Neural cell (in vitro differentiated cells): ENCODE results near the gene GAS7. TPM values are rescaled to one million over a fixed set of nuclear protein-coding genes. Genes with fewer than 3 reads are reported as not detected.

Source experiments
- H2AFZ ChIP-seq: fragments of 200-600, 300-800 bp; sonication (generic), shearing (Covaris generic); 2 replicates; pipeline ENCODE4 v1.6.0; 2014; ENCODE audit warnings: low read depth, mild to moderate bottlenecking, antibody characterized with exemption, low read length, moderate library complexity
- H3F3A ChIP-seq: fragments of 200-600 bp; shearing (Covaris generic); 2 replicates; pipeline ENCODE4 v1.6.1; 2016; ENCODE audit warnings: mild to moderate bottlenecking, moderate library complexity, mixed read lengths, antibody characterized with exemption, low read length; ENCODE audit not compliant: insufficient read depth, poor library complexity, severe bottlenecking
- H3K27ac ChIP-seq: fragments of 200-600, 300-800 bp; sonication (generic), shearing (Covaris generic); 2 replicates; pipeline ENCODE4 v1.5.1; 2014; ENCODE audit warnings: mild to moderate bottlenecking, low read length, moderate library complexity
- H3K27me3 ChIP-seq: fragments of 300-800, 200-600 bp; sonication (generic), shearing (Covaris generic); 2 replicates; pipeline ENCODE4 v1.6.0; 2014; ENCODE audit warnings: mild to moderate bottlenecking, low read depth, low read length, moderate library complexity; ENCODE audit not compliant: insufficient read depth
- H3K36me3 ChIP-seq: fragments of 300-800, 200-600 bp; sonication (generic), shearing (Covaris generic); 2 replicates; pipeline ENCODE4 v1.5.1; 2014; ENCODE audit warnings: mild to moderate bottlenecking, antibody characterized with exemption, low read length, moderate library complexity; ENCODE audit not compliant: insufficient read depth
- H3K4me2 ChIP-seq: fragments of 300-800, 200-600 bp; sonication (generic), shearing (Covaris generic); 2 replicates; pipeline ENCODE4 v1.6.0; 2014; ENCODE audit warnings: mild to moderate bottlenecking, low read length
- H3K4me3 ChIP-seq: fragments of 300-800, 200-600 bp; sonication (generic), shearing (Covaris generic); 2 replicates; pipeline ENCODE4 v1.5.1; 2014; ENCODE audit warnings: mild to moderate bottlenecking, low read length, moderate library complexity
- H3K79me2 ChIP-seq: fragments of 200-600 bp; shearing (Covaris generic); replicated peaks from 2 replicates; pipeline ENCODE4 v1.6.0; 2014; ENCODE audit warnings: mild to moderate bottlenecking, low read length, moderate library complexity; ENCODE audit not compliant: insufficient read depth
- H3K9ac ChIP-seq: fragments of 300-800, 200-600 bp; sonication (generic), shearing (Covaris generic); 2 replicates; pipeline ENCODE4 v1.6.1; 2016; ENCODE audit warnings: mild to moderate bottlenecking, low read length, mixed read lengths
- H3K9me2 ChIP-seq: fragments of 200-600 bp; shearing (Covaris generic); 2 replicates; pipeline ENCODE4 v1.6.1; 2016; ENCODE audit warnings: mild to moderate bottlenecking, low read length, mixed read lengths; ENCODE audit not compliant: insufficient read depth
- H3K9me3 ChIP-seq: fragments of 200-600, 300-800 bp; sonication (generic), shearing (Covaris generic); 2 replicates; pipeline ENCODE4 v1.6.1; 2016; ENCODE audit warnings: mild to moderate bottlenecking, mixed run types, low read length, moderate library complexity, mixed read lengths
- H4K20me1 ChIP-seq: fragments of 200-600 bp; shearing (Covaris generic); 2 replicates; pipeline ENCODE4 v1.6.1; 2016; ENCODE audit warnings: mild to moderate bottlenecking, mixed run types; ENCODE audit not compliant: insufficient read depth
- EP300 ChIP-seq: fragments of 450-650 bp; conservative IDR thresholded peaks from 2 replicates; pipeline ENCODE4 v1.6.1; 2014; ENCODE audit warnings: antibody characterized with exemption, mild to moderate bottlenecking, moderate library complexity; ENCODE audit not compliant: poor library complexity, severe bottlenecking
- EZH2 ChIP-seq: fragments of 200-600, 300-800 bp; shearing (Covaris generic), sonication (generic); IDR thresholded peaks from 2 replicates; pipeline ENCODE4 v1.6.1; 2014; ENCODE audit warnings: antibody characterized with exemption, low read length, borderline replicate concordance, mild to moderate bottlenecking; ENCODE audit not compliant: insufficient read depth, poor library complexity, severe bottlenecking
- MXI1 ChIP-seq: fragments of 450-650 bp; conservative IDR thresholded peaks from 2 replicates; pipeline ENCODE4 v1.6.1; 2014; ENCODE audit warnings: antibody characterized with exemption, mild to moderate bottlenecking; ENCODE audit not compliant: poor library complexity, severe bottlenecking
- POLR2AphosphoS5 ChIP-seq: IDR thresholded peaks from 2 replicates; pipeline ENCODE4 v1.6.1; 2012
- RAD21 ChIP-seq: fragments of 450-650 bp; conservative IDR thresholded peaks from 2 replicates; pipeline ENCODE4 v1.6.1; 2014; ENCODE audit warnings: antibody characterized with exemption, mild to moderate bottlenecking, moderate library complexity
- SMC3 ChIP-seq: fragments of 450-650 bp; conservative IDR thresholded peaks from 2 replicates; pipeline ENCODE4 v1.6.1; 2014; ENCODE audit warnings: antibody characterized with exemption, mild to moderate bottlenecking, moderate library complexity; ENCODE audit not compliant: poor library complexity
- TAF1 ChIP-seq: IDR thresholded peaks from 2 replicates; pipeline ENCODE4 v1.6.1; 2012; ENCODE audit warnings: low read depth
- polyA plus RNA-seq: library from polyadenylated mRNA; depleted of rRNA; stranded (reverse); fragments of >200 nt; gene quantifications from 2 replicates; pipeline ENCODE4 v1.2.3, GENCODE V29; 2014
- TF ChIP-seq, protein P1 (sequence below): fragments of 450-650 bp; IDR thresholded peaks from 2 replicates; pipeline ENCODE4 v1.5.1; 2014; ENCODE audit warnings: antibody characterized with exemption, mild to moderate bottlenecking, moderate library complexity; ENCODE audit not compliant: poor library complexity, severe bottlenecking
- TF ChIP-seq, protein P2 (sequence below): IDR thresholded peaks from 2 replicates; pipeline ENCODE4 v1.6.1; 2012; ENCODE audit warnings: borderline replicate concordance

GAS7 gene
- polyA plus RNA-seq, 1 donor from 2014 or later = 23.6 TPM

DNA sequence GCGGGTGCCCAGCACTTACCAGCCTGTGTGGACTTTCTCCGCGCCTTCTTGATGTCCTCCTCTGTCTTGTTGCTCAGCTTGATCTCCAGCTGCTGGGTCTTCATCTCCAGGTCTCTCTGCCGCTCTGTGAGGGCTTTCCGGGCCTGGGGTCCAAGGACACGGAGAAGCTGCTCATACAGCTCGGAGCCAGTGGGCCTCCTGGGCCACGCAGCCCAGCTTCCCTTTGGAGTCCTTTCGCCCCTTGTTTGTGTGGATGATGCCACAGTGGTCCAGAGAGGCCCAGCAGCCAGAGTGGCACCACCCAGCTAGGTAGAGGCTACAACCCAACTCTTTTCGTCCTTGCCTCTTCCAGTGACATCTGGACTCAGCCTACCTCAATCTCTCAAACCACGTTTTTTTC is 272.9 kb downstream of the GAS7 start:
- Histone ChIP-seq H3F3A (no peaks in the 10 kb centered on the region), H2AFZ (no peak overlapping the region), H3K4me3 (no peak overlapping the region), H3K9me3 (no peaks in the 10 kb centered on the region), H3K27me3 (no peaks in the 10 kb centered on the region), H3K36me3 (no peaks in the 10 kb centered on the region), H3K9me2 (no peaks in the 10 kb centered on the region), H4K20me1 (no peaks in the 10 kb centered on the region), H3K79me2 (no peaks in the 10 kb centered on the region), H3K27ac (no peak overlapping the region), H3K4me2 (no peak overlapping the region), H3K9ac (no peak overlapping the region)
- TF ChIP-seq SMC3 (no peak), EZH2 (no peak), MXI1 (no peak), EP300 (no peak), RAD21 (no peak), TAF1 (no peak), POLR2AphosphoS5 (no peak)
- TF ChIP-seq, protein P1, sequence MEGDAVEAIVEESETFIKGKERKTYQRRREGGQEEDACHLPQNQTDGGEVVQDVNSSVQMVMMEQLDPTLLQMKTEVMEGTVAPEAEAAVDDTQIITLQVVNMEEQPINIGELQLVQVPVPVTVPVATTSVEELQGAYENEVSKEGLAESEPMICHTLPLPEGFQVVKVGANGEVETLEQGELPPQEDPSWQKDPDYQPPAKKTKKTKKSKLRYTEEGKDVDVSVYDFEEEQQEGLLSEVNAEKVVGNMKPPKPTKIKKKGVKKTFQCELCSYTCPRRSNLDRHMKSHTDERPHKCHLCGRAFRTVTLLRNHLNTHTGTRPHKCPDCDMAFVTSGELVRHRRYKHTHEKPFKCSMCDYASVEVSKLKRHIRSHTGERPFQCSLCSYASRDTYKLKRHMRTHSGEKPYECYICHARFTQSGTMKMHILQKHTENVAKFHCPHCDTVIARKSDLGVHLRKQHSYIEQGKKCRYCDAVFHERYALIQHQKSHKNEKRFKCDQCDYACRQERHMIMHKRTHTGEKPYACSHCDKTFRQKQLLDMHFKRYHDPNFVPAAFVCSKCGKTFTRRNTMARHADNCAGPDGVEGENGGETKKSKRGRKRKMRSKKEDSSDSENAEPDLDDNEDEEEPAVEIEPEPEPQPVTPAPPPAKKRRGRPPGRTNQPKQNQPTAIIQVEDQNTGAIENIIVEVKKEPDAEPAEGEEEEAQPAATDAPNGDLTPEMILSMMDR = no peak
- TF ChIP-seq, protein P2, sequence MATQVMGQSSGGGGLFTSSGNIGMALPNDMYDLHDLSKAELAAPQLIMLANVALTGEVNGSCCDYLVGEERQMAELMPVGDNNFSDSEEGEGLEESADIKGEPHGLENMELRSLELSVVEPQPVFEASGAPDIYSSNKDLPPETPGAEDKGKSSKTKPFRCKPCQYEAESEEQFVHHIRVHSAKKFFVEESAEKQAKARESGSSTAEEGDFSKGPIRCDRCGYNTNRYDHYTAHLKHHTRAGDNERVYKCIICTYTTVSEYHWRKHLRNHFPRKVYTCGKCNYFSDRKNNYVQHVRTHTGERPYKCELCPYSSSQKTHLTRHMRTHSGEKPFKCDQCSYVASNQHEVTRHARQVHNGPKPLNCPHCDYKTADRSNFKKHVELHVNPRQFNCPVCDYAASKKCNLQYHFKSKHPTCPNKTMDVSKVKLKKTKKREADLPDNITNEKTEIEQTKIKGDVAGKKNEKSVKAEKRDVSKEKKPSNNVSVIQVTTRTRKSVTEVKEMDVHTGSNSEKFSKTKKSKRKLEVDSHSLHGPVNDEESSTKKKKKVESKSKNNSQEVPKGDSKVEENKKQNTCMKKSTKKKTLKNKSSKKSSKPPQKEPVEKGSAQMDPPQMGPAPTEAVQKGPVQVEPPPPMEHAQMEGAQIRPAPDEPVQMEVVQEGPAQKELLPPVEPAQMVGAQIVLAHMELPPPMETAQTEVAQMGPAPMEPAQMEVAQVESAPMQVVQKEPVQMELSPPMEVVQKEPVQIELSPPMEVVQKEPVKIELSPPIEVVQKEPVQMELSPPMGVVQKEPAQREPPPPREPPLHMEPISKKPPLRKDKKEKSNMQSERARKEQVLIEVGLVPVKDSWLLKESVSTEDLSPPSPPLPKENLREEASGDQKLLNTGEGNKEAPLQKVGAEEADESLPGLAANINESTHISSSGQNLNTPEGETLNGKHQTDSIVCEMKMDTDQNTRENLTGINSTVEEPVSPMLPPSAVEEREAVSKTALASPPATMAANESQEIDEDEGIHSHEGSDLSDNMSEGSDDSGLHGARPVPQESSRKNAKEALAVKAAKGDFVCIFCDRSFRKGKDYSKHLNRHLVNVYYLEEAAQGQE = no peak

DNA sequence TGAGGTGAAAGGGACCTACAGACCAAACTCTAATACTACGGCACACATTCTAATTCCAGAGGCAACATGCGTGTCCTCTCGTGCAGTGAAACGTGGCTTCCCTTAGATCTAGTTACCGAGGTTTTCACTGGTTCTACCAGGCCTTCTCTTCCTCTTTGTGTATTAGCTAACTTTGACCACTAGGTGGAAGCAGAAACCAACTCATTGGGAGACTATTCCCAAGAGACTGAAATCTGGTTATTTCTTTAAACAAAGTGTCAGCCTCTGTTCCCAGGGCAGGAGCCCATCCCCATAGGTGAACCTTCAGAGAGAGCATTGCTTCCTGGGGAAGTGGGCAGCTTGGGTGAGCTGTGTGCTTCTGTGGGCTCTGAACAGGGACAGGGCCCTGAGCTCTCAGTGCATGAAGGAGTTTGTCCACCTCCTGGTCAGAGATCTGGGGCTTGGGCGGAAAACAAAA is 273.6 kb downstream of the GAS7 start:
- no peak overlapping the region for H3K4me3 ChIP-seq
- no peaks in the 10 kb centered on the region for H3K9me3 ChIP-seq
- no peaks in the 10 kb centered on the region for H3K9me2 ChIP-seq
- no peak for TF ChIP-seq EZH2
- TF ChIP-seq, protein P1 = peak; percentile 96
- TF ChIP-seq SMC3 = peak; percentile 99
- peak; percentile 22 for TF ChIP-seq POLR2AphosphoS5
- TF ChIP-seq RAD21 = peak; percentile 99
- H4K20me1 ChIP-seq = no peaks in the 10 kb centered on the region
- H3K36me3 ChIP-seq = no peaks in the 10 kb centered on the region
- H3K79me2 ChIP-seq = no peaks in the 10 kb centered on the region
- H2AFZ ChIP-seq = no peak overlapping the region
- no peak overlapping the region for H3K9ac ChIP-seq
- H3K4me2 ChIP-seq = no peak overlapping the region
- no peak overlapping the region for H3K27ac ChIP-seq
- no peaks in the 10 kb centered on the region for H3F3A ChIP-seq
- H3K27me3 ChIP-seq = no peaks in the 10 kb centered on the region
